Transverse colon (tissue), 4 donors: ENCODE results near the gene ZNF444. TPM values are rescaled to one million over a fixed set of nuclear protein-coding genes. Genes with fewer than 3 reads are reported as not detected.

Experiments used
- DNase-seq: peaks from one replicate; pipeline ENCODE4 v3.0.0-alpha.2; 2019
- H3K27ac ChIP-seq, 4 donors: fragments of 200-600 bp; sonication (generic); 2 replicates each; pipeline ENCODE4 v1.5.1; 2016 to 2018; ENCODE audit warnings: inconsistent platforms in 4 of 4
- H3K27me3 ChIP-seq: fragments of 200-600 bp; sonication (generic); 2 replicates; pipeline ENCODE4 v1.5.1; 2017; ENCODE audit warnings: inconsistent platforms
- H3K36me3 ChIP-seq, 4 donors: fragments of 200-600 bp; sonication (generic); 2 replicates each; pipeline ENCODE4 v1.5.1; 2017 to 2019; ENCODE audit warnings: inconsistent platforms in 4 of 4
- H3K4me1 ChIP-seq, 4 donors: fragments of 200-600 bp; sonication (generic); 2 replicates each; pipeline ENCODE4 v1.5.1; 2017 to 2020; ENCODE audit warnings: inconsistent platforms in 4 of 4
- H3K4me3 ChIP-seq, 4 donors: fragments of 200-600 bp; sonication (generic); 1 replicate in 1 of 4; 2 replicates in 3 of 4; pipeline versions ENCODE4 v1.5.1 to v1.6.1; 2017 to 2019; ENCODE audit warnings: inconsistent platforms in 4 of 4
- H3K9me3 ChIP-seq, 2 donors: fragments of 200-600 bp; sonication (generic); 2 replicates each; pipeline ENCODE4 v1.5.1; 2017 to 2019; ENCODE audit warnings: inconsistent platforms in 2 of 2
- EP300 ChIP-seq: sonication (generic); formaldehyde crosslinking; IDR thresholded peaks from one replicate; pipeline ENCODE4 v1.6.1; 2017; ENCODE audit warnings: antibody characterized with exemption, low read depth
- POLR2A ChIP-seq: fragments of 450-650 bp; IDR thresholded peaks from one replicate; pipeline ENCODE4 v1.6.1; 2016; ENCODE audit warnings: antibody characterized with exemption, mild to moderate bottlenecking, moderate library complexity
- POLR2AphosphoS5 ChIP-seq, 3 donors: sonication (generic); formaldehyde crosslinking; IDR thresholded peaks; one replicate each; pipeline ENCODE4 v1.6.1; 2016; ENCODE audit warnings: antibody characterized with exemption in 3 of 3
- WGBS, 2 donors: methylation state at CpG; one replicate each; pipeline ENCODE4 v1.1.5; 2018; ENCODE audit warnings: low coverage in 1 of 2; 5-methylcytosine and 5-hydroxymethylcytosine counted together
- in situ Hi-C, 4 donors: fragments of 200-750 bp; cut with MboI; loops; one replicate each; pipeline versions ENCODE4 v1.15.0 to v1.15.1; 2017; ENCODE audit warnings: low sequenced_read_pairs in 3 of 4, low pct_ligation_motif_present in 1 of 4, low pct_unique_long_range_greater_than_20kb in 1 of 4
- intact Hi-C: fragments of 100-400 bp; cut with DNase I; formaldehyde crosslinking; loops from one replicate; pipeline ENCODE4 v1.15.1; 2023; ENCODE audit warnings: low total_unique reads
- total RNA-seq, 4 donors: library from RNA; depleted of rRNA; stranded (reverse); fragments of >200 nt; gene quantifications; one replicate each; pipeline ENCODE4 v1.1.0, GENCODE V29; 2016
- TF ChIP-seq, protein P1 (sequence below), 5 experiments: fragments of 200-600 bp in 3 of 5; fragments of 450-650 bp in 2 of 5; sonication (generic) in 3 of 5; IDR thresholded peaks; 1 replicate in 2 of 5; 2 replicates in 3 of 5; pipeline ENCODE4 v1.5.1; 2016 to 2017; ENCODE audit warnings: antibody characterized with exemption in 5 of 5, inconsistent platforms in 3 of 5, mild to moderate bottlenecking in 2 of 5, moderate library complexity in 1 of 5

Gene ZNF444
- total RNA-seq, 4 donors from 2014 or later, result 20.7 to 148 (median 39.2) TPM

DNA sequence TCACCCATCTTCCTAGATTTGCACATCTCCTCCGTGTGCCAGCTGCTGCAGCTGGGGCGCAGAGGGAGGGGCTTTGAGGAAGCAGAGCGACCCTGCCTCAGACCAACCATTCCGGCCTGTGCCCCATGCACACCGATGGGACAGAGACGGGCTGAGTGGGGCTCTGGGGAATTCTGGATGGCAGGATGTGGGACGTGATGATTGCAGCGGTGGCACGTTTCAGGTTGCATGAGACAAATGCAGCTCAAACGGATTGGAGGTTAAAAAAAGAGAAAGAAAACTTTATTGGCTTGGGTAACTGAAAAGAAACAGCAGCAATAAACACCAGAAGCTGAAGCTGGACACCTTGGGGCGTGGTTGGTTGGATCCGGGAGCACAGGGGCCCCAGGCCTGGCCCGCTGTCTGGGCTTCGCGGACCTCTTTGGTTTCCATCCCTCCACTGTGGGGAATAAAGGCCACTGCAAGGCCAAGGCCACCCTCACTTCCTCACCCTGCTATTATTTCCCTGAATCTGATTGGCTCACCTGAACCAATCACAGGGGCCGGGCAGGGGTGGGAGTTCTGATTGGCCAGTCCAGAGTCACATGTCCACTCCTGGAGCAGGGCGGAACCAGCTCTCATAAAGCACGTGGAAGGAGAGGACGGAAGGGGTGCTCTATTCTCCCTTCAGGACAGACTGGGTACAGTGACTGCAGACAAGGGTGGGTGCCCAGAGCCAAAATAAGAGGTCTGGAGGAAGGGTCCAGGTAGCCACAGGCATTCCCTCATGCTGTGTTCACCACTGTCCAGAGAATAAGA is 13.9 kb upstream of the ZNF444 start:
- TF ChIP-seq EP300, result no peak
- no peak for TF ChIP-seq POLR2AphosphoS5 (IDR thresholded peaks at IDR 0.05)
- TF ChIP-seq POLR2A, result no peak
- TF ChIP-seq, protein P1, sequence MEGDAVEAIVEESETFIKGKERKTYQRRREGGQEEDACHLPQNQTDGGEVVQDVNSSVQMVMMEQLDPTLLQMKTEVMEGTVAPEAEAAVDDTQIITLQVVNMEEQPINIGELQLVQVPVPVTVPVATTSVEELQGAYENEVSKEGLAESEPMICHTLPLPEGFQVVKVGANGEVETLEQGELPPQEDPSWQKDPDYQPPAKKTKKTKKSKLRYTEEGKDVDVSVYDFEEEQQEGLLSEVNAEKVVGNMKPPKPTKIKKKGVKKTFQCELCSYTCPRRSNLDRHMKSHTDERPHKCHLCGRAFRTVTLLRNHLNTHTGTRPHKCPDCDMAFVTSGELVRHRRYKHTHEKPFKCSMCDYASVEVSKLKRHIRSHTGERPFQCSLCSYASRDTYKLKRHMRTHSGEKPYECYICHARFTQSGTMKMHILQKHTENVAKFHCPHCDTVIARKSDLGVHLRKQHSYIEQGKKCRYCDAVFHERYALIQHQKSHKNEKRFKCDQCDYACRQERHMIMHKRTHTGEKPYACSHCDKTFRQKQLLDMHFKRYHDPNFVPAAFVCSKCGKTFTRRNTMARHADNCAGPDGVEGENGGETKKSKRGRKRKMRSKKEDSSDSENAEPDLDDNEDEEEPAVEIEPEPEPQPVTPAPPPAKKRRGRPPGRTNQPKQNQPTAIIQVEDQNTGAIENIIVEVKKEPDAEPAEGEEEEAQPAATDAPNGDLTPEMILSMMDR (IDR thresholded peaks at IDR 0.05), result no peak
- in situ Hi-C loops, result no loop called here
- H3K27ac ChIP-seq, result peak overlapping the region; percentile 8 to 73 (median 32)

DNA sequence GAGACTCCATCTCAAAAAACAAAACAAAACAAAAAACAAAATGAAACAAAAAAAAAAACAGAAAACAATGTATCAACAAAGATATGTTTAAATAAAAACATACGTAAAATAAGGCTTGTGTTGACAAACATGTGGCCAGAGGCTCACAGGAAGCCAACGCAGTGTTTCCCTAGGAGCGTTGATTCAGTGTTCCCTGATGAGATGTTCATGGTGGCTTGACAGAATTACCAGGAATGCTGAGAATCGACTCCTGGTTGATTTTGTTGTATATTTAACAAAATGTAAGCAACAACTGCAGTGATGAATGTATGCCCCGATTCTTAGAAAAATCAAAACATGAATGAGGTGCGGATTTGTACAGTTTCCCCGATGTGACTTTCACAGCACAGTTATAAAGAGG is 11.1 kb upstream of the ZNF444 start:
- WGBS, 2 donors, result 84 to 88% methylated on average over 7 of the region's 7 CpGs
- TF ChIP-seq EP300 (no peak), POLR2A (no peak), POLR2AphosphoS5 (IDR thresholded peaks at IDR 0.05) (no peak)
- TF ChIP-seq, protein P1 (IDR thresholded peaks at IDR 0.05), result no peak
- intact Hi-C loops, result no loop called here
- H3K4me3 ChIP-seq, result no peak overlapping the region
- no peaks in the 10 kb centered on the region for H3K27me3 ChIP-seq
- no peak overlapping the region for H3K27ac ChIP-seq
- no peak for DNase-seq
- H3K9me3 ChIP-seq, result no peaks in the 10 kb centered on the region
- peaks cover 0 to 24% (median 18%) of the 10 kb centered on the region in 4 donors for H3K4me1 ChIP-seq
- in situ Hi-C loops, result no loop called here
- no peaks in the 10 kb centered on the region for H3K36me3 ChIP-seq

More for the DNA sequence above, 13.9 kb upstream of the ZNF444 start:
- no peak for DNase-seq
- H3K27me3 ChIP-seq, result no peaks in the 10 kb centered on the region
- no peaks in the 10 kb centered on the region for H3K9me3 ChIP-seq
- no peaks in the 10 kb centered on the region for H3K36me3 ChIP-seq
- no peak overlapping the region for H3K4me3 ChIP-seq
- 60% methylated on average over 19 of the region's 19 CpGs; no CpG with 5 or more reads in 1 of the 2 donors for WGBS, 2 donors
- peaks cover 0 to 18% (median 14%) of the 10 kb centered on the region in 4 donors for H3K4me1 ChIP-seq
- intact Hi-C loops, result no loop called here

DNA sequence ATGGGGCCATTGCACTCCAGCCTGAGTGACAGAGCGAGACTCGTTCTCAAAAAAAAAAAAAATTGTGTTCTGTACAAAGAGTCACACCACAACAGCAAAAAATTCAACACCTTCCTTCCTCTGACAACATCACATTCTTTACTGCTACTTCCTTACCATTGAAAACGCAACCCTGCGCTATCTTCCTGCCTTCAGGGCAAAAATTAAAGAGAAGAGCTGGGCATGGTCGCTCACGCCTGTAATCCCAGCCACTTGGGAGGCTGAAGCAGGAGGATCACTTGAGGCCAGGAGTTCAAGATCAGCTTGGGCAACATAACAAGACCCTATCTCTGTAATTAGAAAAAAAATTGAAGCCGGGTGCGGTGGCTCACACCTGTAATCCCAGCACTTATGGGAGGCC is 9.4 kb upstream of the ZNF444 start:
- in situ Hi-C loops, result no loop called here
- Histone ChIP-seq H3K9me3 (no peaks in the 10 kb centered on the region), H3K4me3 (no peak overlapping the region), H3K27me3 (no peaks in the 10 kb centered on the region), H3K36me3 (no peaks in the 10 kb centered on the region), H3K4me1 (peaks cover 0 to 15% (median 8%) of the 10 kb centered on the region in 4 donors), H3K27ac (peak overlapping the region in 3 of 4 donors; percentile 20 to 65 (median 50))
- intact Hi-C loops, result no loop called here
- WGBS, 2 donors, result 90 to 94% methylated on average over 7 to 8 of the region's 8 CpGs
- DNase-seq, result no peak
- TF ChIP-seq POLR2A (no peak), POLR2AphosphoS5 (IDR thresholded peaks at IDR 0.05) (no peak), EP300 (no peak)
- TF ChIP-seq, protein P1 (IDR thresholded peaks at IDR 0.05), result no peak

DNA sequence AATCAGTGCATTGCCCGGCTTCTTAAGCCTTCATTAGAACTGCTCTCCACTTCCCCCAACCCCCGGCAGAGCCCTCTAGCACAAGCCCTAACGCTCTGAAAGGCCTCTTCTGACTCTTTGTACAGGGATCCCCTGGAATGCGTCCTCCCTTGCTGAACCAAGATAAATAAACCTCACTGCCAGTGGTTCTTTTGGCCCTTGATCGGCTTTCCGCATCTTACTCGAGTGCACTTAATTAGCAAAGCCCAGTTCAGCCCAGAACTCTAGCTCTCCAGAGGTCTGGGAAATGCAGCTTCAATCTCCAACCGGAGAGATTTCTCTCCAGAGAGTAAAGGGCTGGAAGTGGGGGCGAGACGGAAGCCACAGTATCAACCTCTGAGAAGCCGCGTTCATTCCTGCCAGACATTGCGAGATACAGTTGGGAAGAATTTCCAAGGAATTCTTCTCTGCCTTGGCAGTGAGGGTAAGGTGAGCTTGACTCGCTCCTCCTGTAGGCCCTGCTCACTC is 8.7 kb upstream of the ZNF444 start:
- in situ Hi-C loops, result no loop called here
- no peaks in the 10 kb centered on the region for H3K27me3 ChIP-seq
- peak overlapping the region; percentile 20 to 65 (median 43) for H3K27ac ChIP-seq
- WGBS, 2 donors, result 49 to 62% methylated on average over 2 to 14 of the region's 14 CpGs
- no peaks in the 10 kb centered on the region for H3K9me3 ChIP-seq
- no peaks in the 10 kb centered on the region for H3K36me3 ChIP-seq
- H3K4me3 ChIP-seq, result no peak overlapping the region
- no peak for DNase-seq
- H3K4me1 ChIP-seq, result peaks cover 0 to 17% (median 8%) of the 10 kb centered on the region in 4 donors
- TF ChIP-seq POLR2A (no peak), EP300 (no peak), POLR2AphosphoS5 (IDR thresholded peaks at IDR 0.05) (no peak)
- TF ChIP-seq, protein P1 (IDR thresholded peaks at IDR 0.05), result no peak
- intact Hi-C loops, result no loop called here
